Gastroesophageal sphincter (tissue), 3 donors: ENCODE results near the gene TMEM225.

Experiments used
- CTCF ChIP-seq, 4 experiments: fragments of 200-600 bp in 2 of 4; fragments of 450-650 bp in 2 of 4; sonication (generic) in 1 of 4; IDR thresholded peaks; one replicate each; pipeline ENCODE4 v1.5.1; 2017 to 2019; ENCODE audit warnings: antibody characterized with exemption in 4 of 4, mild to moderate bottlenecking in 2 of 4, moderate library complexity in 2 of 4
- POLR2A ChIP-seq, 2 donors: fragments of 450-650 bp; IDR thresholded peaks; one replicate each; pipeline ENCODE4 v1.6.1; 2017; ENCODE audit warnings: antibody characterized with exemption in 2 of 2, mild to moderate bottlenecking in 2 of 2, moderate library complexity in 1 of 2
- POLR2AphosphoS5 ChIP-seq: sonication (generic); formaldehyde crosslinking; IDR thresholded peaks from one replicate; pipeline ENCODE4 v1.6.1; 2017; ENCODE audit warnings: antibody characterized with exemption

DNA sequence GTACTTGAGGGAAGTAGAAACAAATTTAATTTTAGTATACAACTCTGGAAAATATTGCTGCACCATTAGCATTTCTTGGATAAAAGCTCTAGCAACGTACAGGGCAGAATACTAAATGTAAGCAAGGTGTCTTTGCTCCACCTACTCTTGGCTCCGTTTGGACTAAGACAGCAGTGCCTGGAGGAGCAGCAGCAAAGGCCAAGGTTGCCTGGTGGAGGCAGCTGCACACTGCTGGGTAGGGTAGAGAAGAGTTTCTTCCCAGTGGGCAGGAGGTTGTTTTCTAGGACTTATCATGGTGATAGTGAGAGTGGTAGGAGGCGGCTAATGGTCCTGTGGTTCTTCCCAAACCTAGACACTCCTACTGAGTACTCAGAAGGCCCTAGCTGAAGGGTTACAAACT, 14.3 kb upstream of the TMEM225 start:
- no peak for TF ChIP-seq CTCF (IDR thresholded peaks at IDR 0.05)
- no peak for TF ChIP-seq POLR2A (IDR thresholded peaks at IDR 0.05)
- no peak for TF ChIP-seq POLR2AphosphoS5
